Measurements from ENCODE around the gene OSBPL8. TPM values are rescaled to one million over a fixed set of nuclear protein-coding genes. Genes with fewer than 3 reads are reported as not detected.

The OSBPL8 gene
- total RNA-seq, 1 donor from 2014 or later = 56.1 TPM

DNA sequence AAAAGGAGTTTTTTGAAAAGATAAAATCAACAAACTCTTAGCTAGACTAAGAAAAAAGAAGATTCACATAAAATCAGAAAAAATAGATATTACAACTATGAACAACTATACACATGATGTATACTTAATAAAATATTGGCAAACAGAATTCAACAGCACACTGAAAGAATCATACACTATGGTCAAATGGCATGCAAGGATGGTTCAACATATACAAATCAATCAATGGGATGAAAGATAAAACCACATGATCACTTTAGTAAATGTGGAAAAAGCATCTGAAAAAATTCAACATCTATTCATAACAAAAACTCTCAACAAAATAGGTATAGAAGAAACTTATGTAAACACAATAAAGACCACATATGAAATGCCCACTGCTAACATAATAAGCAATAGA is 126.8 kb downstream of the OSBPL8 start:
- TF ChIP-seq, protein P1, sequence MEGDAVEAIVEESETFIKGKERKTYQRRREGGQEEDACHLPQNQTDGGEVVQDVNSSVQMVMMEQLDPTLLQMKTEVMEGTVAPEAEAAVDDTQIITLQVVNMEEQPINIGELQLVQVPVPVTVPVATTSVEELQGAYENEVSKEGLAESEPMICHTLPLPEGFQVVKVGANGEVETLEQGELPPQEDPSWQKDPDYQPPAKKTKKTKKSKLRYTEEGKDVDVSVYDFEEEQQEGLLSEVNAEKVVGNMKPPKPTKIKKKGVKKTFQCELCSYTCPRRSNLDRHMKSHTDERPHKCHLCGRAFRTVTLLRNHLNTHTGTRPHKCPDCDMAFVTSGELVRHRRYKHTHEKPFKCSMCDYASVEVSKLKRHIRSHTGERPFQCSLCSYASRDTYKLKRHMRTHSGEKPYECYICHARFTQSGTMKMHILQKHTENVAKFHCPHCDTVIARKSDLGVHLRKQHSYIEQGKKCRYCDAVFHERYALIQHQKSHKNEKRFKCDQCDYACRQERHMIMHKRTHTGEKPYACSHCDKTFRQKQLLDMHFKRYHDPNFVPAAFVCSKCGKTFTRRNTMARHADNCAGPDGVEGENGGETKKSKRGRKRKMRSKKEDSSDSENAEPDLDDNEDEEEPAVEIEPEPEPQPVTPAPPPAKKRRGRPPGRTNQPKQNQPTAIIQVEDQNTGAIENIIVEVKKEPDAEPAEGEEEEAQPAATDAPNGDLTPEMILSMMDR (conservative IDR thresholded peaks at IDR 0.05) = no peak
- DNase-seq (ENCODE audit: extremely low spot score, unreplicated experiment) = no peak
- no peaks in the 10 kb centered on the region for H3K27me3 Mint-ChIP-seq
- no peak overlapping the region for H3K4me3 Mint-ChIP-seq
- H3K36me3 Mint-ChIP-seq = peaks cover 35% of the 10 kb centered on the region
- no peaks in the 10 kb centered on the region for H3K4me1 Mint-ChIP-seq (ENCODE audit: unreplicated experiment)
- H3K9me3 Mint-ChIP-seq = peaks cover 9% of the 10 kb centered on the region
- no peak overlapping the region for H3K27ac Mint-ChIP-seq

DNA sequence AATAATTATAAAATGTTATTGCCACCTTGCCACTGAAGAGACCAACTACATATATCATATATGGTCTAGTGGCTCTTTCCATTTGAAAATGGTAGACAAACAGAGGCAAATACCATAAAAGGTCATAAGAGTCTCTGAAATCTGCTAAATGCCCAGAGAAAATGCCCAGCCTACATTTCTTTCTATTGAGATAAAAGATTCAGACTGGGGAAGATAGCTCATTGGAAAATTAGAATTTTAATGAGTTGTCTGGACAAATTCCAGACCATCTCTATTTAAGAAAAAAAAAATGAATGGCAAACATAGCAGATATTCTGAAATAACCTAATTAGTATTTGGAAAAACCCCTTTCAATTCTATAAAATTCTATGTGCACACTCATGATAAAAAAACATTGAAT is 131.5 kb downstream of the OSBPL8 start:
- peaks cover 24% of the 10 kb centered on the region for H3K36me3 Mint-ChIP-seq
- H3K27ac Mint-ChIP-seq = no peak overlapping the region
- no peak for DNase-seq (ENCODE audit: extremely low spot score, unreplicated experiment)
- no peak overlapping the region for H3K4me3 Mint-ChIP-seq
- peaks cover 14% of the 10 kb centered on the region for H3K9me3 Mint-ChIP-seq
- TF ChIP-seq, protein P1 (conservative IDR thresholded peaks at IDR 0.05) = no peak
- peaks cover under 1% of the 10 kb centered on the region for H3K4me1 Mint-ChIP-seq (ENCODE audit: unreplicated experiment)
- no peaks in the 10 kb centered on the region for H3K27me3 Mint-ChIP-seq

DNA sequence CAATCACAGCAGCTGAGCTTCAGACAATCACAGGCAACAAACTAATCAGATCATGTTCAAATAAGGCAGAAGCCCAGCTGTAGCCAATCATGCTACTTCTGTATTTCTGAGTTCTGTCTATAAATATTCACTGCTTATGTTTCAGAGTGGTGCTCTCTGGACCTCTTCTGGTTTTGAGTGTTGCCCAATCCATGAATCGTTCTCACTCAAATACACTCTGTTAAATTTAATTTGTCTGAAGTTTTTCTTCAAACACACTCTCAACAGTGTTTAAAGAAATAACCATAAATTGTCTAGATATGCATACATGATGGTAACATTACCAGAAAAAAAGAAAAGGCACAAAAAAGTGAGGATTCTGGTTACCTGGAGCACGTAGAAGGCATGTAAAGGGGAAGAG is 133.4 kb downstream of the OSBPL8 start:
- no peak overlapping the region for H3K4me3 Mint-ChIP-seq
- peaks cover 10% of the 10 kb centered on the region for H3K9me3 Mint-ChIP-seq
- TF ChIP-seq, protein P1 (conservative IDR thresholded peaks at IDR 0.05) = no peak
- peaks cover 7% of the 10 kb centered on the region for H3K36me3 Mint-ChIP-seq
- no peak for DNase-seq (ENCODE audit: extremely low spot score, unreplicated experiment)
- H3K27me3 Mint-ChIP-seq = no peaks in the 10 kb centered on the region
- H3K27ac Mint-ChIP-seq = no peak overlapping the region
- H3K4me1 Mint-ChIP-seq (ENCODE audit: unreplicated experiment) = peaks cover 10% of the 10 kb centered on the region

DNA sequence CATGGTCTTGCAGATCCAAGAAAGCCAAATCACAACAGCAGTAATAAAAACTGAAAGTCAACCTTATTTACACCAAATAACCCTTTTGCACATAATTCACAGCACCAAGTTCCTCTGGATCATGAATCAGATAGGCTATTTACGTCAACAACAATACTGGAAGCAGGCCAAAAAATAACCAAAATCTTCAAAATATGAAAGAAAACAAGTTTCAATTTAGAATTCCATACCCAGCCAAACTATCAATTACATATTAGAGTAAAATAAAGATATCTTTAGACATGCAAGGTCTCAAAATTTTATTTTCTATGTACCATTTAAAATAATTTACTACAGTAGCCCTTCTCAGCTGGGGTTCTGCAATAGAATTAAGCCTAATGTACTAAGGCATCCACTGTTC is 134.6 kb downstream of the OSBPL8 start:
- no peaks in the 10 kb centered on the region for H3K27me3 Mint-ChIP-seq
- H3K9me3 Mint-ChIP-seq = peaks cover 10% of the 10 kb centered on the region
- H3K27ac Mint-ChIP-seq = no peak overlapping the region
- peaks cover 10% of the 10 kb centered on the region for H3K4me1 Mint-ChIP-seq (ENCODE audit: unreplicated experiment)
- TF ChIP-seq, protein P1 (conservative IDR thresholded peaks at IDR 0.05) = no peak
- DNase-seq (ENCODE audit: extremely low spot score, unreplicated experiment) = no peak
- no peak overlapping the region for H3K4me3 Mint-ChIP-seq
- peaks cover 7% of the 10 kb centered on the region for H3K36me3 Mint-ChIP-seq

DNA sequence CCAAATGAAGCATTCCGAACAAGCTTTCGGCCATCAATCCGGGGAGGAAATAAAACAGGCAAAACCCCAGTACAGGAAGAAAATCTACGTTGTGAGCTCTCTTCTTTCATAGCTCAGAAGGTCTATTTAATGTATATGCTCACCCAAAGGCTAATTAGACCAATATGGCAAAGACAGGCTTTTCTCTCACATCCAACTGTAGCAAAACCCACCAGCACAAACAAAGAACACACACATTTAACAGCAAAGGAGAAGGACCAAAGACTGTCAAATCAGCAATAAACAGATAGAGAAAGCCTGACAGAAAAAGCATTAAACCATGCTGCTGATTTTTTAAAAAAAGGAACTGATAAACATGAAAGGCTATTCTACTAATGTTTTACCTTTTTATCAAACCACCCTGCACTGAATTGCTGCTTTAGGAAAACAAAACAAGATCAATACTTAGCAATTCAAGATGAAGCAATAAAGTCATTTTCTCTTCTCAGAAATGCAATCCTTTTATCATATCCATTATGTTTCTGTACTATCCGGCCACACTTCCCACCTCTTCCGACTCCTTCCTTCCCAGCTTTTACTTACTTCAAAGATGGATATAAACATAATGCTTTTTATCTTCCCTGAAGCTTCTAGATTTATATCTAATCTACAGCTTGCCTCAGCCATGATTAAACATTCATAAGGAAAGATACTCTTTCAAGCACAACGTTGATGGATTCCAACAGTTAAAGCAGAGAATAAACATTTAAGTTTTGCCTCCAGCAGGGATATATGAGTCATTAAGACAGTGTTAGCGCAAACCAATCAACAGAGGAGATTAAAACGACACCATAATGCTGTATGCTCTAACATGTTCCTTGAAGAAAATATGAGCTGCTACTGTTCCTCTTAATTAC is 136.8 kb downstream of the OSBPL8 start:
- no peak for DNase-seq (ENCODE audit: extremely low spot score, unreplicated experiment)
- peak overlapping the region; percentile 30 for H3K4me3 Mint-ChIP-seq
- TF ChIP-seq, protein P1 (conservative IDR thresholded peaks at IDR 0.05) = no peak
- peaks cover 7% of the 10 kb centered on the region for H3K36me3 Mint-ChIP-seq
- peak overlapping the region; percentile 57 for H3K27ac Mint-ChIP-seq
- peaks cover 10% of the 10 kb centered on the region for H3K9me3 Mint-ChIP-seq
- H3K4me1 Mint-ChIP-seq (ENCODE audit: unreplicated experiment) = peaks cover 10% of the 10 kb centered on the region
- no peaks in the 10 kb centered on the region for H3K27me3 Mint-ChIP-seq

All from type B pancreatic cell (in vitro differentiated cells).